Parathyroid adenoma (tissue), 2 donors: Measurements from ENCODE around the gene AMIGO3.
A peak's percentile ranks its signal among the peaks of the same experiment; 100 is the strongest.

Experiments
- H2AFZ ChIP-seq: fragments of 300-600 bp; sonication (generic); one replicate; pipeline ENCODE4 v1.7.0; 2017; ENCODE audit warnings: antibody characterized with exemption, mild to moderate bottlenecking
- H3K27ac ChIP-seq: fragments of 300-600 bp; sonication (generic); one replicate; pipeline ENCODE4 v1.7.0; 2017
- H3K27me3 ChIP-seq: fragments of 300-600 bp; sonication (generic); one replicate; pipeline ENCODE4 v1.7.0; 2017; ENCODE audit warnings: low read length; ENCODE audit not compliant: control insufficient read depth, insufficient read depth
- H3K36me3 ChIP-seq: fragments of 300-600 bp; sonication (generic); one replicate; pipeline ENCODE4 v1.7.0; 2017; ENCODE audit warnings: low read length; ENCODE audit not compliant: control insufficient read depth, insufficient read depth
- H3K4me1 ChIP-seq: fragments of 300-600 bp; sonication (generic); one replicate; pipeline ENCODE4 v1.7.0; 2017; ENCODE audit warnings: control low read depth
- H3K4me2 ChIP-seq: fragments of 300-600 bp; sonication (generic); one replicate; pipeline ENCODE4 v1.7.0; 2017; ENCODE audit warnings: low read length
- H3K4me3 ChIP-seq: fragments of 300-600 bp; sonication (generic); one replicate; pipeline ENCODE4 v1.7.0; 2017; ENCODE audit warnings: low read depth, low read length
- H3K79me2 ChIP-seq: fragments of 300-600 bp; sonication (generic); one replicate; pipeline ENCODE4 v1.7.0; 2017; ENCODE audit warnings: control low read depth
- H3K9ac ChIP-seq: fragments of 300-600 bp; sonication (generic); one replicate; pipeline ENCODE4 v1.7.0; 2017; ENCODE audit warnings: mild to moderate bottlenecking
- H3K9me3 ChIP-seq: fragments of 300-600 bp; sonication (generic); one replicate; pipeline ENCODE4 v1.7.0; 2017; ENCODE audit warnings: low read length; ENCODE audit not compliant: control insufficient read depth
- CTCF ChIP-seq: fragments of 300-600 bp; sonication (generic); IDR thresholded peaks from one replicate; pipeline ENCODE4 v1.7.0; 2017; ENCODE audit warnings: antibody characterized with exemption, mild to moderate bottlenecking
- donor health status: primary hyperparathyroidism.

Gene AMIGO3

GRCh38 chr3:49720855-49721595 is 1.5 kb upstream of the AMIGO3 start:
- Histone ChIP-seq H2AFZ (no peak overlapping the region), H3K4me1 (peaks cover 13% of the 10 kb centered on the region), H3K79me2 (no peaks in the 10 kb centered on the region), H3K27ac (no peak overlapping the region), H3K36me3 (no peaks in the 10 kb centered on the region), H3K4me2 (no peak overlapping the region), H3K27me3 (no peaks in the 10 kb centered on the region), H3K9me3 (no peaks in the 10 kb centered on the region), H3K4me3 (no peak overlapping the region), H3K9ac (no peak overlapping the region)
- no peak for TF ChIP-seq CTCF

DNA sequence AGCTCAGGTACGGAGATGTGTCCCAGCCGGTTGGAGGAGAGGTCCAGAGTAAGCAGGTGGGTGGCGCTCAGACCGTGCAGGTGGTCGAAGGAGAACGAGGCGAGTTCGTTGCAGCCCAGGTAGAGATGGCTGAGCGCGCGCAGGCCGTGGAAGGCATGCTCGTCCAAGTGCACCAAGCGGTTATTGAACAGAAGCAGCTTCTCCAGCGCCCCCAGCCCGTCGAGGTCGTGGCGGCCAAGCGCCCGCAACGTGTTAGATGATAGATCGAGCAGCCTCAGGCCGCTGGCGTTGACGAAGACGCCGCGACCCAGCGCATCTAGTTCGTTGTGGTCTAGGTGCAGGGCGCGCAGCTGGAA is 648 bp downstream of the AMIGO3 start:
- H3K79me2 ChIP-seq: no peaks in the 10 kb centered on the region
- peaks cover 19% of the 10 kb centered on the region for H3K4me1 ChIP-seq
- H3K27ac ChIP-seq: no peak overlapping the region
- H3K9ac ChIP-seq: no peak overlapping the region
- H2AFZ ChIP-seq: no peak overlapping the region
- H3K9me3 ChIP-seq: no peaks in the 10 kb centered on the region
- H3K36me3 ChIP-seq: no peaks in the 10 kb centered on the region
- no peaks in the 10 kb centered on the region for H3K27me3 ChIP-seq
- H3K4me2 ChIP-seq: peak overlapping the region; percentile 44
- TF ChIP-seq CTCF: no peak
- peak overlapping the region; percentile 36 for H3K4me3 ChIP-seq

- H3K4me3 ChIP-seq: no peak overlapping the region
- no peak overlapping the region for H3K4me2 ChIP-seq
- peaks cover 19% of the 10 kb centered on the region for H3K4me1 ChIP-seq
- H3K9ac ChIP-seq: no peak overlapping the region
- H3K9me3 ChIP-seq: no peaks in the 10 kb centered on the region
- no peaks in the 10 kb centered on the region for H3K79me2 ChIP-seq
- H3K36me3 ChIP-seq: no peaks in the 10 kb centered on the region
- no peaks in the 10 kb centered on the region for H3K27me3 ChIP-seq
- no peak for TF ChIP-seq CTCF
- H2AFZ ChIP-seq: no peak overlapping the region
- H3K27ac ChIP-seq: no peak overlapping the region
These were observed 1.3 kb downstream of the AMIGO3 start for GRCh38 chr3:49717959-49718857.

GRCh38 chr3:49717211-49717958 is 2.1 kb downstream of the AMIGO3 start:
- H3K27me3 ChIP-seq: no peaks in the 10 kb centered on the region
- no peaks in the 10 kb centered on the region for H3K36me3 ChIP-seq
- H3K9ac ChIP-seq: no peak overlapping the region

More at GRCh38 chr3:49717211-49717958, 2.1 kb downstream of the AMIGO3 start:
- Histone ChIP-seq H3K27ac (no peak overlapping the region), H3K79me2 (no peaks in the 10 kb centered on the region), H3K4me1 (peaks cover 13% of the 10 kb centered on the region), H2AFZ (no peak overlapping the region), H3K4me2 (no peak overlapping the region), H3K9me3 (no peaks in the 10 kb centered on the region), H3K4me3 (no peak overlapping the region)
- no peak for TF ChIP-seq CTCF
